Stimulated activated CD4-positive, alpha-beta T cell treated with anti-CD3 and anti-CD28 coated beads, Interleukin-2, amount 100 ng/mL, for 4 hours (primary cell): ENCODE data around the gene ZSCAN29.
"Not testable (repeated sequence)": the region's sequence is repeated elsewhere in the genome, so short reads cannot be mapped to it uniquely, and the experiment has no call there.

Experiments used
- DNase-seq: peaks from one replicate; pipeline ENCODE4 v3.0.0-alpha.2; 2020; ENCODE audit warnings: low read depth

The ZSCAN29 gene

GRCh38 chr15:43370975-43371974 is at the start of gene ZSCAN29, which contains the start of gene TUBGCP4:
Gene ZSCAN29 (minus strand): TSS chr15:43371043. CDS start chr15:43369913, 1,130 bp downstream.
Gene TUBGCP4 (plus strand): TSS chr15:43371101. CDS start chr15:43371355, 254 bp downstream.
- peak; percentile 66 for DNase-seq

- DNase-seq = no peak
Measured at GRCh38 chr15:43420435-43420834, 49.6 kb upstream of the ZSCAN29 start.

- no peak for DNase-seq
Measured at GRCh38 chr15:43414196-43414595, 43.4 kb upstream of the ZSCAN29 start.

- no peak for DNase-seq
Measured at GRCh38 chr15:43412096-43412495, 41.3 kb upstream of the ZSCAN29 start.

- DNase-seq = no peak
Measured at GRCh38 chr15:43410572-43411214, 39.9 kb upstream of the ZSCAN29 start.

- DNase-seq = no peak
Measured at GRCh38 chr15:43408789-43409188, 37.9 kb upstream of the ZSCAN29 start.

GRCh38 chr15:43406808-43407207 is 36.0 kb upstream of the ZSCAN29 start:
- DNase-seq = no peak

GRCh38 chr15:43406189-43406588 is 35.3 kb upstream of the ZSCAN29 start:
- no peak for DNase-seq

- DNase-seq = no peak
Measured at GRCh38 chr15:43404130-43404529, 33.3 kb upstream of the ZSCAN29 start.

- DNase-seq = no peak
Measured at GRCh38 chr15:43403616-43404015, 32.8 kb upstream of the ZSCAN29 start.

- DNase-seq = no peak
Measured at GRCh38 chr15:43402255-43402654, 31.4 kb upstream of the ZSCAN29 start.

GRCh38 chr15:43393592-43393991 is 22.7 kb upstream of the ZSCAN29 start:
- DNase-seq = not testable (repeated sequence)

GRCh38 chr15:43390723-43391122 is 19.9 kb upstream of the ZSCAN29 start:
- no peak for DNase-seq

GRCh38 chr15:43383070-43383469 is 12.2 kb upstream of the ZSCAN29 start:
- no peak for DNase-seq

GRCh38 chr15:43382310-43382709 is 11.5 kb upstream of the ZSCAN29 start:
- no peak for DNase-seq

- DNase-seq = no peak
Measured at GRCh38 chr15:43378601-43379000, 7.8 kb upstream of the ZSCAN29 start.

- DNase-seq = peak; percentile 5
Measured at GRCh38 chr15:43376017-43376705, 5.3 kb upstream of the ZSCAN29 start.

- DNase-seq = no peak
Measured at GRCh38 chr15:43370310-43370974, 401 bp downstream of the ZSCAN29 start.

- no peak for DNase-seq
Measured at GRCh38 chr15:43361313-43361903, 9.4 kb downstream of the ZSCAN29 start.

- DNase-seq = no peak
Measured at GRCh38 chr15:43360821-43361220, 10.0 kb downstream of the ZSCAN29 start.

GRCh38 chr15:43352693-43353382 is 18.0 kb downstream of the ZSCAN29 start:
- no peak for DNase-seq
